H7 (cell line): ENCODE results near the gene CENPK. TPM values are rescaled to one million over a fixed set of nuclear protein-coding genes. Genes with fewer than 3 reads are reported as not detected.
"Not testable (repeated sequence)": the region's sequence is repeated elsewhere in the genome, so short reads cannot be mapped to it uniquely, and the experiment has no call there.

Experiments used
- DNase-seq: peaks from one replicate; pipeline ENCODE4 v3.0.0; 2012
- H3K27me3 ChIP-seq: 2 replicates; pipeline ENCODE4 v1.6.0; 2011; ENCODE audit warnings: mild to moderate bottlenecking, low read length; ENCODE audit not compliant: control insufficient read depth, insufficient read depth
- H3K36me3 ChIP-seq: replicated peaks from 2 replicates; pipeline ENCODE4 v1.5.1; 2011; ENCODE audit warnings: low read length; ENCODE audit not compliant: control insufficient read depth, insufficient read depth
- H3K4me3 ChIP-seq: 2 replicates; pipeline ENCODE4 v1.5.1; 2011; ENCODE audit warnings: low read depth, mild to moderate bottlenecking, control low read depth, low read length, moderate library complexity; ENCODE audit not compliant: insufficient read depth
- total RNA-seq: library from RNA; depleted of rRNA; stranded (reverse); fragments of >200 nt; shearing (Covaris generic); gene quantifications from 2 replicates; pipeline ENCODE4 v1.2.3, GENCODE V29; 2014; rRNA removed

Gene CENPK
- 31.2 and 42.4 TPM in 2 replicates for total RNA-seq

- no peaks in the 10 kb centered on the region for H3K27me3 ChIP-seq
- H3K4me3 ChIP-seq, result peak within 1 kb of the TSS; percentile 84
- DNase-seq, result peak; percentile 91
- H3K36me3 ChIP-seq, result no peaks in the 10 kb centered on the region; the same call in 1 of the 2 replicates
Observed at GRCh38 chr5:65562731-65563701, at the start of gene CENPK, which contains the start of gene PPWD1. CENPK (minus strand) TSS chr5:65563168; CDS start chr5:65554907, 8,261 bp downstream. PPWD1 (plus strand) TSS chr5:65563296; CDS start chr5:65563311, 15 bp downstream.

GRCh38 chr5:65612298-65612907 is 49.4 kb upstream of the CENPK start:
- no peak overlapping the region for H3K4me3 ChIP-seq
- peaks cover 1% of the 10 kb centered on the region for H3K36me3 ChIP-seq
- DNase-seq, result no peak
- no peaks in the 10 kb centered on the region for H3K27me3 ChIP-seq

- H3K27me3 ChIP-seq, result no peaks in the 10 kb centered on the region
- DNase-seq, result no peak
- H3K36me3 ChIP-seq, result peaks cover 1% of the 10 kb centered on the region
- H3K4me3 ChIP-seq, result no peak overlapping the region
Observed at GRCh38 chr5:65611524-65611923, 48.6 kb upstream of the CENPK start.

- not testable (repeated sequence) for DNase-seq, H3K36me3 ChIP-seq, H3K4me3 ChIP-seq, H3K27me3 ChIP-seq
Observed at GRCh38 chr5:65601761-65602160, 38.8 kb upstream of the CENPK start.

GRCh38 chr5:65588694-65589093 is 25.7 kb upstream of the CENPK start:
- peaks cover 7% of the 10 kb centered on the region for H3K36me3 ChIP-seq
- H3K27me3 ChIP-seq, result no peaks in the 10 kb centered on the region
- DNase-seq, result no peak
- H3K4me3 ChIP-seq, result no peak overlapping the region

- Histone ChIP-seq H3K4me3 (no peak overlapping the region), H3K27me3 (no peaks in the 10 kb centered on the region), H3K36me3 (no peaks in the 10 kb centered on the region; the same call in none of the 2 replicates)
- no peak for DNase-seq
Observed at GRCh38 chr5:65577141-65577540, 14.2 kb upstream of the CENPK start.

GRCh38 chr5:65570598-65571226 is 7.7 kb upstream of the CENPK start:
- Histone ChIP-seq H3K27me3 (no peaks in the 10 kb centered on the region), H3K4me3 (no peak overlapping the region), H3K36me3 (no peaks in the 10 kb centered on the region; the same call in 1 of the 2 replicates)
- DNase-seq, result no peak

- Histone ChIP-seq H3K27me3 (no peaks in the 10 kb centered on the region), H3K36me3 (no peaks in the 10 kb centered on the region; the same call in 1 of the 2 replicates), H3K4me3 (no peak overlapping the region)
- DNase-seq, result no peak
Observed at GRCh38 chr5:65566505-65566904, 3.5 kb upstream of the CENPK start.

- Histone ChIP-seq H3K4me3 (peak overlapping the region; percentile 84), H3K27me3 (no peaks in the 10 kb centered on the region), H3K36me3 (no peaks in the 10 kb centered on the region; the same call in 1 of the 2 replicates)
- no peak for DNase-seq
Observed at GRCh38 chr5:65563777-65564176, 809 bp upstream of the CENPK start.

- no peak for DNase-seq
- Histone ChIP-seq H3K4me3 (no peak overlapping the region), H3K27me3 (no peaks in the 10 kb centered on the region), H3K36me3 (peaks cover 7% of the 10 kb centered on the region)
Observed at GRCh38 chr5:65556718-65557117, 6.2 kb downstream of the CENPK start.

- DNase-seq, result no peak
- Histone ChIP-seq H3K36me3 (peaks cover 7% of the 10 kb centered on the region), H3K27me3 (no peaks in the 10 kb centered on the region), H3K4me3 (no peak overlapping the region)
Observed at GRCh38 chr5:65556181-65556580, 6.8 kb downstream of the CENPK start.

- peaks cover 9% of the 10 kb centered on the region for H3K36me3 ChIP-seq
- no peak overlapping the region for H3K4me3 ChIP-seq
- no peak for DNase-seq
- H3K27me3 ChIP-seq, result no peaks in the 10 kb centered on the region
Observed at GRCh38 chr5:65555287-65555686, 7.7 kb downstream of the CENPK start.

- peaks cover 10% of the 10 kb centered on the region for H3K36me3 ChIP-seq
- no peak overlapping the region for H3K4me3 ChIP-seq
- no peak for DNase-seq
- no peaks in the 10 kb centered on the region for H3K27me3 ChIP-seq
Observed at GRCh38 chr5:65553941-65554340, 9.0 kb downstream of the CENPK start.

GRCh38 chr5:65548281-65548680 is 14.7 kb downstream of the CENPK start:
- no peak for DNase-seq
- peaks cover 5% of the 10 kb centered on the region for H3K36me3 ChIP-seq
- no peak overlapping the region for H3K4me3 ChIP-seq
- no peaks in the 10 kb centered on the region for H3K27me3 ChIP-seq
